ENCODE results near the gene PHF20. TPM values are rescaled to one million over a fixed set of nuclear protein-coding genes. Genes with fewer than 3 reads are reported as not detected.
"Not testable (repeated sequence)": the region's sequence is repeated elsewhere in the genome, so short reads cannot be mapped to it uniquely, and the experiment has no call there.

PHF20 gene
- 100 to 1,000 TPM in 2 of 3 donors, 10 to 100 TPM in 1; 92.6 to 140 (median 112) TPM for polyA plus RNA-seq

DNA sequence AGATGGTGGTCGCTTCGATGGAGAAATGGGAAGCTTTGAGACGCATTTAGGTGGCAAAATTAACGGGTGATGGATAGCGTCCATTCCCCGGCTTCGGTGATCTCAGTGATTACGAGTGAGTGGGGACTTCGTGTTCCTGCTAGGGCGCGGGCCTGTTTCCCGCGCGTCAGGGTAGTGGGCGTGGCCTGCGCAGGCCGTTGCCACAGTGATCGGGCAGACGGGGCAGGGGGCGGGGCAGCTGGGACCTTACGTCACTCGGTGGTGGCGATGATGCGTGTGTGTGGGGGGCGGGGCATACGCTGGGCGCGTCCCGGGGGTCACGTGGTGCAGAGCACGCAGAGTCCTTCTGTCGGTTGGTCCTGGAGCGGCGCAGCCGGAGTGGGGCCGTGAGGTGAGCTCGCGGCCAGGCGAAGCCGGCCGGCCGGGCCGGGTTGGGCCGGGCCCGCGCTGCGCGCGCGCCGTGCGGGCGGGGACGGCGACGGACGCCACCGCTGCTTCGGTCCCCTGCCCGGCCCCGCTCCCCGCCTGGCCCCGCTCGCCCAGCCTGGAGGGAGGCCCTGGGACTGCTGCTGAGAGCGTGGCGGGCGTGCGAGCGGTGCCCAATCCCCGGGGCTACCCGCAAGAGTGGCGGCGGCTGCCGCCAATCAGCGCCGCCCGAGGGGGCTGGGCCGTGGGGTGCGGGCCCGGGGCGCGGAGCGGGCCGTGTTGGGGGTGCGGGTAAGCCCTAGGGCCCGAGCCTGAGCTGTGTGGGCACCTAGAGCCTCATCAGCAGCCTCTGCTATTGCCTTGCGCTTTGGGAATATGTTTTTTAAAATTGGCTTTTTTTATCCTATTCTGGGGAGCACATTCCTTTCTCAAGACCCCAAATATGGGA lies at the start of gene PHF20:
TSS of gene PHF20 (plus strand) at position 327 of the 874 bp plus-strand sequence. CDS start 29,508 bp downstream, outside the sequence.
- no peaks in the 10 kb centered on the region for H3K9me3 Mint-ChIP-seq
- H3K27me3 Mint-ChIP-seq (ENCODE audit: low read depth in 3 of 3): peaks cover 9 to 20% (median 19%) of the 10 kb centered on the region in 3 donors
- peak within 1 kb of the TSS; percentile 83 to 94 (median 86) for H3K4me3 Mint-ChIP-seq
- H3K27ac Mint-ChIP-seq: peak within 1 kb of the TSS; percentile 99 to 100 (median 100)
- DNase-seq: peak; percentile 99 to 100 (median 99)
- peaks cover 80 to 83% of the 10 kb centered on the region in 2 donors for H3K4me1 Mint-ChIP-seq
- H3K36me3 Mint-ChIP-seq: peaks cover 3 to 4% (median 3%) of the 10 kb centered on the region in 3 donors

DNA sequence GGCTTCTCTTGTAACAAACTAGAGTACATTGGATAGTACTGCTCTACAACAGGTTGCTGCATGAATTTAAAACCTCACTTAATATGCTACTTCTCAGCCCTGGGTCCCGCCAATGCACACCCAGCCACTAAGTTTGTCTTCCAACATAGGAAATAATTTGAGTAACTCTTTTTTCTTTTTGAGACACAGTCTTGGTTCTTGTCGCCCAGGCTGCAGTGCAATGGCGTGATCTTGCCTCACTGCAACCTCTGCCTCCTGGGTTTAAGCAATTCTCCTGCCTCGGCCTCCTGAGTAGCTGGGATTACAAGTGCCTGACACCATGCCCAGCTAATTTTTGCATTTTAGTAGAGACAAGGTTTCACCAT lies 48.6 kb upstream of the PHF20 start:
- peaks cover 36 to 61% of the 10 kb centered on the region in 2 donors for H3K4me1 Mint-ChIP-seq
- peaks cover 18 to 64% (median 53%) of the 10 kb centered on the region in 3 donors for H3K27me3 Mint-ChIP-seq (ENCODE audit: low read depth in 3 of 3)
- H3K9me3 Mint-ChIP-seq, DNase-seq: not testable (repeated sequence)
- peak overlapping the region; percentile 69 to 89 (median 78) for H3K27ac Mint-ChIP-seq
- H3K36me3 Mint-ChIP-seq: peaks cover 36 to 59% (median 45%) of the 10 kb centered on the region in 3 donors
- peak overlapping the region; percentile 36 to 68 (median 51) for H3K4me3 Mint-ChIP-seq

DNA sequence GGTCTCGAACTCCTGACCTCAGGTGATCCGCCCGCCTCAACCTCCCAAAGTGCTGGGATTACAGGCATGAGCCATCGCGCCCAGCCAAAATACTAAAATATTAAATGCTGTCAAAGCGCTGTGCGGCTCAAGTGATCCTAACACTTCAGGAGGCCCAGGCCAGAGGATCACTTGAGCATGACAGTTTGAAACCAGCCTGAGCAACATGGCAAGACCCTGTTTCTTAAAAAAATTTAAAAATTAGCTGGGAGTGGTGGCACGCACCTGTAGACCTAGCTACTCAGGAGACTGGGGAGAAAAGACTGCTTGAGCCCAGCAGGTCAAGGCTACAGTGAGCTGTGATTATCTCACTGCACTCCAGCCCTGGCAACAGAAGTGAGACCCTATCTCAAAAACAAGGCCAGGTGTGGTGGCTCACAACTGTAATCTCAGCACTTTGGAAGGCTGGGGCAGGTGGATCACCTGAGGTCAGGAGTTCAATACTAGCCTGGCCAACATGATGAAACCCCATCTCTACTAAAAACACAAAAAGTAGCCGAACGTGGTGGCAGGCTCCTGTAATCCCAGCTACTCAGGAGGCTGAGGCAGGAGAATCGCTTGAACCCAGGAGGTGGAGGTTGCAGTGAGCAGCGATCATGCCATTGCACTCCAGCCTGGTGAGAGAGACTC lies 48.0 kb upstream of the PHF20 start:
- peaks cover 36 to 58% (median 45%) of the 10 kb centered on the region in 3 donors for H3K36me3 Mint-ChIP-seq
- H3K27me3 Mint-ChIP-seq (ENCODE audit: low read depth in 3 of 3): peaks cover 18 to 64% (median 57%) of the 10 kb centered on the region in 3 donors
- H3K27ac Mint-ChIP-seq: peak overlapping the region in 4 of 6 donors; percentile 69 to 89 (median 76)
- not testable (repeated sequence) for H3K9me3 Mint-ChIP-seq, DNase-seq, H3K4me3 Mint-ChIP-seq
- H3K4me1 Mint-ChIP-seq: peaks cover 38 to 60% of the 10 kb centered on the region in 2 donors

DNA sequence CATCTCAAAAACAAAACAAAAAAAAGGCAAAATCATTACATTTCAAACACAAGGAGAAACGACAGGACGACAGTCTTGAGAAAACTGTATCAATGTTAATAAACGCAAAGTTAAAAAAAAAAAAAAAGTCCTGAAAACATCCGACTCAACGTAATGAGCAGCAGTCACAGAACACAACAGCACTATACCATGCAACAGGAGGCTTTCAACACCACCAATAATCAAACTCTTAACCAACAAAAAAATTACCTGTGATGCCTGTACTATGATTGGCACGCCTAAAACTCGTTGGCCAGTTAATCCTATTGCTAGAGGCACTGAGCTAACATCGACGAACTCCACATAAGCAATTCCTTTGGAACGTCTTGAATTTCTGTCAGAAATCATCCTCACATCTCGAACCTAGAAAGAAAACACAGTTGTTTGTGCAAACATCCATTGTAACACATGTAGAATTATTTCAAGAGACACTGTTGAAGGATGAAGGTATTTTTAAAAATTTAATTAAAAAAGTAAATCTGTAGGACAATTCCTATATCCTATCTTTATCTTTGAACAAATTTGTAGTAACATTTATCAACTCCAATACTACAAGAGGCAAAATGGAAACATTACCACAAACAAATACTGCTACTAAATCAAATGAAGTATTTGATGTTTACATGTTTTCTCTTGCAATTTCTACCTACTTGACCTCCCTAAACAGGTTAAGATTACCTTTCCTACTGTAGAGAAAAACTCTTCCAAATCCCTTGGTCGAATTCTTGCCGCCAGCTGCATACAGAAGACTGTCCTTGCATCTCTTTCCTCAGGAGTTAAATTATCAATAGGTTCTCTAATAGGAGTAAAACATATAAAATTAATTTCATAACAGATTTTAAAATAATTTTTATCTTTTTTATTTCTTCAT lies 47.2 kb upstream of the PHF20 start:
- peak overlapping the region; percentile 17 to 89 (median 58) for H3K27ac Mint-ChIP-seq
- peak overlapping the region in 1 of 5 donors; percentile 10 for H3K4me3 Mint-ChIP-seq

DNA sequence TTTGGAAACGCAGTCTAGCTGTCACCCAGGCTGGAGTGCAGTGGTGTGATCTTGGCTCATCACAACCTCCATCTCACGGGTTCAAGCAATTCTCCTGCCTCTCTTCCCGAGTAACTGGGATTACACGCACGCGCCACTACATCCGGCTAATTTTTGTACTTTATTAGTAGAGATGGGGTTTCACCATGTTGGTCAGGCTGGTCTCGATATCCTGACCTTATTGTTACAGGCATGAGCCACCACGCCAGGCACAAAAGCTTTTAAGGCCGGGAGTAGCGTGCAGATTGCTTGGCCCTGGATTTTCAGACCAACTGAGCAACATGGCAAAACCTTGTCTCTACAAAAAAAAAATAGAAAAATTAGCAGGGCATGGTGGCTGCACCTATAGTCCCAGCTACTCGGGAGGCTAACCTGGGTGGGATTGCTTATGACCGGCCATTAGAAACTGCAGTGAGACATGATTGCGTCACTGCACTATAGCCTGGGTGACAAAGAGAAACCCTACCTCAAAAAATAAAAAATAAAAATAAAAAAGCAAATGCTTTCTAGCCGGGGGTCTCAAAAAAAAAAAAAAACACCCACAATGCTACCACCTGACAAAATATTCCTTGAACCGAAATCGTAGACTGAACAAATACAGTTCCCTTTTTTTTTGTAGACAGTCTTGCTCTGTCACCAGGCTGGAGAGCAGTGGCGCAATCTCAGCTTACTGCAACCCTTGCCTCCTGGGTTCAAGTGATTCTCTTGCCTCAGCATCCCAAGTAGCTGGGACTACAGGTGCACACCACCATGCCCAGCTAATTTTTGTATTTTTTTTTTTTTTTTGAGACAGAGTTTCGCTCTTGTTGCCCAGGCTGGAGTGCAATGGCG lies 44.7 kb upstream of the PHF20 start:
- peaks cover 21 to 51% (median 48%) of the 10 kb centered on the region in 3 donors for H3K27me3 Mint-ChIP-seq (ENCODE audit: low read depth in 3 of 3)
- DNase-seq: no peak

More for the DNA sequence above, 47.2 kb upstream of the PHF20 start:
- H3K36me3 Mint-ChIP-seq: peaks cover 36 to 57% (median 45%) of the 10 kb centered on the region in 3 donors
- no peaks in the 10 kb centered on the region for H3K9me3 Mint-ChIP-seq
- H3K27me3 Mint-ChIP-seq (ENCODE audit: low read depth in 3 of 3): peaks cover 18 to 58% (median 57%) of the 10 kb centered on the region in 3 donors
- no peak for DNase-seq
- H3K4me1 Mint-ChIP-seq: peaks cover 41 to 66% of the 10 kb centered on the region in 2 donors

DNA sequence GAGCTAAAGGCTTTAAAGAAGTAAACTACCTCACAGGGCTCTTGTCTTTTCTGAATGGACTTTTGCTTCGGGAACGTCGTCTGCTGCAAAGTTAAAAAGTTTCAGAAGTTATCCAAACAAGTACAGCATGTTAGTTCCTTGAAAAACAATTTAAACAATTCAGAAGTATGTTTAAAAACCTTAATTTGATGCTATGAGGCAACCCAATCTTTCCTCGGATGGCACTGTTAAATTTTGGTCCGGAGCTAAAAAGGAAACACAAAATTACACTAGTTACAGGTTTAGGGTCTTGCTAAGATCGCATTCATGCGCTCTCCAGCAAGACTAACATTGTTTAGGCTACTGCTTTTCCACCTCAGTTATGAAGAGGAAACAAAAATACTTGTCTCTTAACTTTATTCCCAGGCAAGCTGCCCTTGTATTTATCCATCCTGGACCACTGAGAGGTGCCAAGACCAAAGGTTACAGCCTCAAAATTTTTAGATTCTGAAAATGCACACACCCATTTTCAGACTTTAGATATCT lies 42.5 kb upstream of the PHF20 start:
- no peak overlapping the region for H3K4me3 Mint-ChIP-seq
- peaks cover 13 to 48% (median 39%) of the 10 kb centered on the region in 3 donors for H3K27me3 Mint-ChIP-seq (ENCODE audit: low read depth in 3 of 3)
- peak overlapping the region in 1 of 6 donors; percentile 34 for H3K27ac Mint-ChIP-seq
- peak in 1 of 3 donors; percentile 1 for DNase-seq
- H3K4me1 Mint-ChIP-seq: peaks cover 51 to 72% of the 10 kb centered on the region in 2 donors
- H3K9me3 Mint-ChIP-seq: no peaks in the 10 kb centered on the region
- peaks cover 26 to 55% (median 29%) of the 10 kb centered on the region in 3 donors for H3K36me3 Mint-ChIP-seq

More for the DNA sequence above, 44.7 kb upstream of the PHF20 start:
- Mint-ChIP-seq H3K36me3 (peaks cover 27 to 53% (median 39%) of the 10 kb centered on the region in 3 donors), H3K27ac (peak overlapping the region in 4 of 6 donors; percentile 23 to 80 (median 60)), H3K4me3 (no peak overlapping the region), H3K9me3 (no peaks in the 10 kb centered on the region), H3K4me1 (peaks cover 45 to 71% of the 10 kb centered on the region in 2 donors)

DNA sequence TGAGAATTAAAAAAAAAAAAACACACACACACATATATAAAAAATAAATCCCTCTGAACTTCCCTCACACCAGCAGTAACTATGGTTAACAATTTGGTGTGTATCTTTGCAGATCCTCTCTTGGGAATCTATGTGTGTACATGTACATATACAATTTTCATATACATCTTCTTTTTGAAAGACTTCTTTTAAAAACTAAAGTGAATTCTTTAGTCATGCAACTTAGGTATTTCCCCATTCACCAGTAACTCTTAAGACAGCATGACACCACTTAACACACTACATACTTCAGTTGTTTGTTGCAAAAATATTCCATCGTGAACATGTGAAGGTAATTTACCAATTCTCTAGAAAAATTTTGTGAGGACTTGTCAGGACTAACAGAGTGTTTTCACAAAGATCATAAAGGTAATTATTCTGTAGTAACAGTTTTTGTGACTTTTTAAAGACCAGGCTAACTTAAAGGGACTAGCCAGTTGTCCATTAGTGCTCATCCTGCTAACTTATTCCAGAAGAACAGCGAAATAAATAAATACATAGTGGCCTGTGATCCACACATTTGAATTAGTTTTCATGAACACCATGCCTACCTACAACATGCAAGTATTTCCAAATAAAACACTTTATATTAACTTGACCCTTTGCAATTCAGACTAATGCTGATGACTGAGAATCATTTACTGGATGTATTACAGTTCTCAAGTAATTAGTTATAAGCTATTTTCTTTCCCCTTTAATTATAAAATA lies 41.8 kb upstream of the PHF20 start:
- H3K27ac Mint-ChIP-seq: peak overlapping the region in 5 of 6 donors; percentile 0 to 65 (median 34)
- peaks cover 26 to 54% (median 26%) of the 10 kb centered on the region in 3 donors for H3K36me3 Mint-ChIP-seq

DNA sequence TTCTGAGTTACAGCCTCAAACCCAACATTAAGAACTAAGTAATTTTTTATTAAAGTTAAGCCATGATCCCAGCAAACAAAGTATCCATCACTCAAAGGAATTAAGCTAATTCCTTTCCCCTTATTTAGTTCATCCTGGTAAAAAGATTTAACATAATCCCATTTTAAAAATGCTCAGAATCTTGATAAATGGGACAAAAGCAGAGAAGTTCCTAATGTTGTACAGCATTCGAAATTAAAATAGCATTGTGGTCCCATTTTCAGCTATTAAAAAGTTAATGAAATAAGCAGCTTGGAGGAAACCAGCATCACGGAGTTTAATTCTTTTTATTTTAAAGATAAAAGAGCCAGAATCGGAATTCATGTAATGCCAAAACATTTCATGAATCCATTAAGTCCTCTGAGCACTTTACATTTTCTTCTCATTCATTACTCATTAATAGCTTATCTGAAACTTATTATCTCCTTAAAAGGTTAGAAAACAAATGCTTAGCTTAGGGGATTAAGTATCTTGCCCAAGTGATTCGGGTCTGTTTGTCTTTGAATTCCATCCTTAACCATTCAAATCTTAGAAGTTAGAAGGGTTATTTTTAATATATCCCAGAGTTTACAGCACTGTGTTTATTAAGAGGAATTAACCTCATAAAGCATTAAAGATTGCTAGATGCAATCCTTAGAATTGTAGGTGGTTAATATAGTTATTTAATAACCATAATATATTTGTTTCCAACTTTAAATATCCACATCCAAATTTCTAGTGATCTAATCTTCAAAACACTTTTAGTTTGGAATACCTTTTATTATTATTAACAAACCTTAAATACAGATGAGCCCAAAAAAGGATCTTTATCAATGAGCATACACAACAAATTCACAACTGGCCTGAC lies 41.0 kb upstream of the PHF20 start:
- Mint-ChIP-seq H3K27me3 (ENCODE audit: low read depth in 3 of 3) (peaks cover 15 to 39% (median 28%) of the 10 kb centered on the region in 3 donors), H3K27ac (peak overlapping the region in 1 of 6 donors; percentile 9), H3K4me3 (peak overlapping the region in 2 of 5 donors; percentile 14 to 17), H3K36me3 (peaks cover 21 to 54% (median 24%) of the 10 kb centered on the region in 3 donors), H3K9me3 (no peaks in the 10 kb centered on the region), H3K4me1 (peaks cover 58 to 77% of the 10 kb centered on the region in 2 donors)
- DNase-seq: peak in 1 of 3 donors; percentile 0

More for the DNA sequence above, 41.8 kb upstream of the PHF20 start:
- H3K9me3 Mint-ChIP-seq: no peaks in the 10 kb centered on the region
- DNase-seq: no peak
- H3K4me3 Mint-ChIP-seq: peak overlapping the region in 2 of 5 donors; percentile 25 to 44
- H3K27me3 Mint-ChIP-seq (ENCODE audit: low read depth in 3 of 3): peaks cover 15 to 44% (median 36%) of the 10 kb centered on the region in 3 donors
- peaks cover 56 to 72% of the 10 kb centered on the region in 2 donors for H3K4me1 Mint-ChIP-seq

DNA sequence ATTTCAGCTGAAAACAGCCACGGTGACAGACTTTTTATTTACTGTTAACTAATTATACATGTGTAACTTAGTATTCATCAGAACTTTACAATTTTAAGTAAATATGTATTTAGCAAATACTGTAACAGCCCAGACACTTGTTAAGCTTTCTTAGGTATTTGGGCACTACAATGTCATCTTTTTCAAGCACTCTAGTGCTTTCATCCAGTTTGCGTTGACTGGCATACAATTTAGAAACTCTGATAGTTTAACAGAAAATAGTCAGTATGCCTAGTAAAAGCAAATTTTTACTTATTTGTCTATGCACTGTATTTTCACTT lies 40.4 kb upstream of the PHF20 start:
- H3K27me3 Mint-ChIP-seq (ENCODE audit: low read depth in 3 of 3): peaks cover 15 to 38% (median 31%) of the 10 kb centered on the region in 3 donors
- H3K4me3 Mint-ChIP-seq: peak overlapping the region in 2 of 5 donors; percentile 38 to 58
- peak overlapping the region in 2 of 6 donors; percentile 9 to 59 for H3K27ac Mint-ChIP-seq
- no peak for DNase-seq
- peaks cover 27 to 54% (median 28%) of the 10 kb centered on the region in 3 donors for H3K36me3 Mint-ChIP-seq
- no peaks in the 10 kb centered on the region for H3K9me3 Mint-ChIP-seq
- H3K4me1 Mint-ChIP-seq: peaks cover 65 to 81% of the 10 kb centered on the region in 2 donors

DNA sequence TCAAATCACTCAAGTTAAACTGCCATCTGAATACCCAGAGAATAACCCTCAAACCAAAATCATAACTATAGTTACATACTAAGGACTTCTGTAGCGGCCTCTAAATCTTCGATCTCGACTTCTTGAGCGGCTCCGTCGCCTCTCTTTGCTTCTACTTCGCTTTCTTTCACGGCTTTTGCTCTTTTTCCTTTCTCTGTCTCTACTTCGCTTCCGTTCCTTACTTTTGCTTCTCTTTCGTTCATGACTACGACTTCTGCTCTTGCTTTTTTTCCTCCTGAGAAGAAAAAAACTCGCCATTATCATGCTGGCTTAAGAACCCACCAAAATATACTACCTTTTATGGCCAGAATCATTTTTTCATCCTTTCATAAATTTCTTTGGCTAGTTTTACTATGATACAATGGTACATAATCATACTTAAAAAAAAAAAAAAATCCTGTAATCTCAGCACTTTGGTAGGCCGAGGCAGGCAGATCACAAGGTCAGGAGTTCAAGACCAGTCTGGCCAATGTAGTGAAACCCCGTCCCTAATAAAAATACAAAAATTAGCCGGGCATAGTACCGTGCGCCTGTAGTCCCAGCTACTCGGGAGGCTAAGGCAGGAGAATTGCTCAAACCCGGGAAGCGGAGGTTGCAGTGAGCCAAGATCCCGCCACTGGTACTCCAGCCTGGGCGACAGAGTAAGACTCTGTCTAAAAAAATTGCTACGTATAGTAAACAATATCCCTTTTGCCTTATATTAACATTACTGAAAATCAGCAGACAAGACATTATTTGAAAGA lies 39.8 kb upstream of the PHF20 start:
- DNase-seq: peak; percentile 1 to 9 (median 5)
- Mint-ChIP-seq H3K4me3 (peak overlapping the region in 4 of 5 donors; percentile 31 to 58 (median 36)), H3K36me3 (peaks cover 27 to 49% (median 28%) of the 10 kb centered on the region in 3 donors), H3K9me3 (no peaks in the 10 kb centered on the region), H3K27me3 (ENCODE audit: low read depth in 3 of 3) (peaks cover 15 to 32% (median 27%) of the 10 kb centered on the region in 3 donors), H3K27ac (peak overlapping the region in 5 of 6 donors; percentile 2 to 77 (median 59)), H3K4me1 (peaks cover 65 to 76% of the 10 kb centered on the region in 2 donors)

Measured in immature natural killer cell (primary cell).